Left hindlimb (tissue), 1 donor: ENCODE results near the gene RABEP2.
"Not testable (repeated sequence)": the region's sequence is repeated elsewhere in the genome, so short reads cannot be mapped to it uniquely, and the experiment has no call there.

ENCODE experiments used
- DNase-seq: peaks from one replicate; pipeline ENCODE4 v3.0.0-alpha.2; 2018

The RABEP2 gene

GRCh38 chr16:28903344-28904042, 21.5 kb downstream of the RABEP2 start:
- DNase-seq = no peak

GRCh38 chr16:28902909-28903308, 22.1 kb downstream of the RABEP2 start:
- no peak for DNase-seq

DNA sequence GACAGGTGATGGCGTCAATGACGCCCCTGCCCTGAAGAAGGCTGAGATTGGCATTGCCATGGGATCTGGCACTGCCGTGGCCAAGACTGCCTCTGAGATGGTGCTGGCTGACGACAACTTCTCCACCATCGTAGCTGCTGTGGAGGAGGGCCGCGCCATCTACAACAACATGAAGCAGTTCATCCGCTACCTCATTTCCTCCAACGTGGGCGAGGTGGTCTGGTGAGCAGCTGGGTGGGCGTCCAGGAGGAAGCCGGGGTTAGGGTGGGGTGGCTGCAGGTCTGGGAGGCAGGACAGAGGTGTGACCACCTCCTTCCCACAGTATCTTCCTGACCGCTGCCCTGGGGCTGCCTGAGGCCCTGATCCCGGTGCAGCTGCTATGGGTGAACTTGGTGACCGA, 23.2 kb downstream of the RABEP2 start:
- DNase-seq = no peak

DNA sequence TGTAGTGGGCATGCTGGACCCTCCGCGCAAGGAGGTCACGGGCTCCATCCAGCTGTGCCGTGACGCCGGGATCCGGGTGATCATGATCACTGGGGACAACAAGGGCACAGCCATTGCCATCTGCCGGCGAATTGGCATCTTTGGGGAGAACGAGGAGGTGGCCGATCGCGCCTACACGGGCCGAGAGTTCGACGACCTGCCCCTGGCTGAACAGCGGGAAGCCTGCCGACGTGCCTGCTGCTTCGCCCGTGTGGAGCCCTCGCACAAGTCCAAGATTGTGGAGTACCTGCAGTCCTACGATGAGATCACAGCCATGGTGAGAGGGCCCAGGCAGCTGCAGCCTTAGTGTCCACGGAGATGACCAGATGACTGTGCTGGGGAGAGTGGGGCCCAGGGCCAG, 24.4 kb downstream of the RABEP2 start:
- no peak for DNase-seq

GRCh38 chr16:28899882-28900590, 25.0 kb downstream of the RABEP2 start:
- no peak for DNase-seq

DNA sequence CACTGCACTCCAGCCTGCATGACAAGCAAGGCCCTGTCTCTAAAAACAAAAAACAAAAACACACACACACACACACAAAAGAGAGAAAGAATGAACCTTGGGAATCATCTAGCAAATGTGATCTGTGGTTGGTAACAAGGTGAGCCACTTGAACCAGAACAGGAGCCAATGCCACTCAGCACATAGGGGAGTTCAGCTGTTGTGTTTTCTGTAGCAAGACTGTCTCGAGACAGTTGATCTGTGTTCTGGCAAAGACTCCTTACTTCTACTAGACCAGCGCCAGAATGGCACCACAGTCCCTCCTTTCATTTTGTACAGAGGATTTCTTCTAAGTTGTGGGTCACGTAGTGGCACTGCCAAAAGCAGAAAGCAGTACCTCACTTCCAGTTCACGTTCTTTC, 26.1 kb downstream of the RABEP2 start:
- DNase-seq = no peak

DNA sequence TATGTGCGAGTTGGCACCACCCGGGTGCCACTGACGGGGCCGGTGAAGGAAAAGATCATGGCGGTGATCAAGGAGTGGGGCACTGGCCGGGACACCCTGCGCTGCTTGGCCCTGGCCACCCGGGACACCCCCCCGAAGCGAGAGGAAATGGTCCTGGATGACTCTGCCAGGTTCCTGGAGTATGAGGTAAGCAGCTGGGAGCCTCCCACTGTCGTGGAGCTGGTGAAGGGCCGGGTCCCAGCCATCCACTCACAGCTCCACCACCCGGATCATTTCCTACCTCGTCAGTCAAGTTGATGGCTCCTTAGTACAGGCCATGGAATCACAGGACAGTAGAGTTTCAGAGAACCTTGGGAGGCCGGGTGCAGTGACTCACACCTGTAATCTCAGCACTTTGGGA, 26.8 kb downstream of the RABEP2 start:
- no peak for DNase-seq

- DNase-seq = no peak
Observed at GRCh38 chr16:28897826-28898225, 27.2 kb downstream of the RABEP2 start.

GRCh38 chr16:28895609-28896008, 29.4 kb downstream of the RABEP2 start:
- no peak for DNase-seq

- DNase-seq = no peak
Observed at GRCh38 chr16:28893291-28893690, 31.7 kb downstream of the RABEP2 start.

- DNase-seq = no peak
Observed at GRCh38 chr16:28891964-28892890, 32.8 kb downstream of the RABEP2 start.

DNA sequence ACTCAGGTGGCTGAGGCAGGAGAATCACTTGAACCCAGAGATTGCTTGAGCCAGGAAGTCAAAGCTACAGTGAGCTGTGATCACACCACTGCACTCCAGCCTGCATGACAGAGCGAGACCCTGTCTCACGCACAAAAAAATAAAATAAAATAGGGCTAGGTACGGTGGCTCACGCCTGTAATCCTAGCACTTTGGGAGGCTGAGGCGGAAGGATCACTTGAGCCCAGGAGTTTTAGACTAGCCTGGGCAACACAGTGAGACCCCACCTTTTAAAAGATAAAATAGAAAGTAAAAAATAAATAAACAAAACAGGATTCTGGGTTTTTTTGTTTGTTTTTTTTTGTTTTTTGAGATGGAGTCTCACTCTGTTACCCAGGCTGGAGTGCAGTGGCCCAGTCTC, 34.7 kb downstream of the RABEP2 start:
- not testable (repeated sequence) for DNase-seq

DNA sequence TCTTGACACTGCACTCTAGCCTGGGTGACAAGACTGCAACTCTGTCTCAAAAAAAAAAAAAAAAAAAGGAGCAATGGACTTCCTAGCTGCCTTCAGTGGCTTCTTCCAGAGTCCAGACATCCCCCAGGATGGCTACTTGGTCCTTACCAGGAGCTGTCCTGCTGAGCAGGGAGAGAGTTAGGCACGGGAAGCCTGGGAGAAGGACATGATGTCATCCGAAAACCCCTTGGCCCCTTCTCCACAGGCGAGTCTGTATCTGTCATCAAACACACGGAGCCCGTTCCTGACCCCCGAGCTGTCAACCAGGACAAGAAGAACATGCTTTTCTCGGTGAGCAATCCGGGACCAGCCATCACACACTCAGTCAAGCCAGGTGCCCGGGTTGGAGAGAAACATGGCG, 38.1 kb downstream of the RABEP2 start:
- no peak for DNase-seq

DNA sequence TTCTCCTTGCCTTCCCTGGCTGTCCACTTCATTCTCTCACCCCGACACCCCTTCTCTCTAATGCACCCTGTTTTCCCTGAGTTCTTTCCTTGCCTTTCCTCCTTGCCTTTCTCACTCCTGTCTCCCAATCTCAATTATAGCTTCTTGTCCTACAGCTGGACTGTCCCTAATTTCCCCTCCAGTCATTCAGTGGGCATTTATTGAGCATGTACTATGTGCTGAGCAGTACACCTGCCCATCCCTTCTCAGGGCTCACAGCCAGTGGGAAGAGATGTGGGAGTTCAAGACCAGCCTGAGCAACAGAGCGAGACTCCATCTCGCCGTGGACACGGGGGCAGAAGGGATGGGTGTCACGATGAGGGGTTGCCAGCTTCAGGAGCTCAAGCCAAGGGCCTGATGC, 41.0 kb downstream of the RABEP2 start:
- DNase-seq = no peak

- DNase-seq = no peak
Observed at GRCh38 chr16:28883221-28883996, 41.6 kb downstream of the RABEP2 start.

DNA sequence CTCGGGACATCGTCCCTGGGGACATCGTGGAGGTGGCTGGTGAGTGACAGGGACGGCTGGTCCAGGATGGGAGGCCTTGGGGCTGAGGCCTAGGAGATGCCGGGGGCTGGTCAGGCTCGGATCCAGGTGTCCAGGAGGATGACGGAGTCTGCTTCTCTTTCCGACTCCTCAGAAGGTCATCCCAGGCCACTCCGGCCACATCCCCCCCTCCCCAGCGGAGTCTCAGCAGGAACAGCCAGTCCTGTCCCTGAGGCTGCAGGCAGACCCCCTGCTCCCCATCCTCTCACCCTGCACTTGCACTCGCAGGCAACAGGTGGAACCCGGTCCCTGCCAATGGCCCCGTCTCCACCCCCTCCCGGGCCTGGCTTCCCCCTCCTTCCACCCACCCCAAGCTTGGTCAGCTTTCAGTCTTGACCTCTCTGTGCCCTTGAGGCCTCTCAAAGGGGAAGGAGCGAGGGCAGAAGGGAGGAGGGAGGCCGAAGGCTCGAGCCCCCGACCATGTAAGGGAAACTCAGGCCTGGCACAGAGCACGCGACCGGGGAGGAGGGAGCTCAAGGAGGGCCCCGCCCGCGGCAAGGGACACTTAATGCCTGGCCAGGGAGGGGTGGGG, 42.4 kb downstream of the RABEP2 start:
- DNase-seq = no peak

- not testable (repeated sequence) for DNase-seq
Observed at GRCh38 chr16:28881565-28881964, 43.5 kb downstream of the RABEP2 start.

DNA sequence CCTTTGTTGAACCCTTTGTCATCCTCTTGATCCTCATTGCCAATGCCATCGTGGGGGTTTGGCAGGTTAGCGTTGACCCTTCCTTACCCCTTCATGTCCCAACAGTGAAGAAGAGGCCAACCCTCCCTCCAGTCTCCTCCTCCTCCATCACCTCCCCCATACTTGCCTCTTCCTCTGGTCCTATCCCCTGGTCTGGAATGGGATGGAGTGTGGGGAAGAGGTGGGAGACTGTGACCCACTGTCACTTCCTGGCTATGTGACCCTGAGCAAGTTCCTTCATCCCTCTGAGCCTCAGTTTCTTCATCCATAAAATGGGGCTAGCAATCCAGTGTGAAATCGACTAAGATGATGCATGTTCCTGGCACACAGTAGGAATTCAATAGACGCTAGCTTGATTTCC, 44.1 kb downstream of the RABEP2 start:
- DNase-seq = no peak

GRCh38 chr16:28880589-28880915, 44.5 kb downstream of the RABEP2 start:
- DNase-seq = no peak

- DNase-seq = peak; percentile 90
Observed at GRCh38 chr16:28879841-28880588, 45.0 kb downstream of the RABEP2 start.

GRCh38 chr16:28879261-28879840, 45.7 kb downstream of the RABEP2 start:
- DNase-seq = no peak
